ENCODE measurements around the gene UBE2L5. TPM values are rescaled to one million over a fixed set of nuclear protein-coding genes. Genes with fewer than 3 reads are reported as not detected.

UBE2L5 gene
- total and polyA plus RNA-seq, 2 of the 13 experiments (the other 11 are each of a cell fraction or from before 2014, with no cell fraction given), result 0.13 TPM; not detected in 1

DNA sequence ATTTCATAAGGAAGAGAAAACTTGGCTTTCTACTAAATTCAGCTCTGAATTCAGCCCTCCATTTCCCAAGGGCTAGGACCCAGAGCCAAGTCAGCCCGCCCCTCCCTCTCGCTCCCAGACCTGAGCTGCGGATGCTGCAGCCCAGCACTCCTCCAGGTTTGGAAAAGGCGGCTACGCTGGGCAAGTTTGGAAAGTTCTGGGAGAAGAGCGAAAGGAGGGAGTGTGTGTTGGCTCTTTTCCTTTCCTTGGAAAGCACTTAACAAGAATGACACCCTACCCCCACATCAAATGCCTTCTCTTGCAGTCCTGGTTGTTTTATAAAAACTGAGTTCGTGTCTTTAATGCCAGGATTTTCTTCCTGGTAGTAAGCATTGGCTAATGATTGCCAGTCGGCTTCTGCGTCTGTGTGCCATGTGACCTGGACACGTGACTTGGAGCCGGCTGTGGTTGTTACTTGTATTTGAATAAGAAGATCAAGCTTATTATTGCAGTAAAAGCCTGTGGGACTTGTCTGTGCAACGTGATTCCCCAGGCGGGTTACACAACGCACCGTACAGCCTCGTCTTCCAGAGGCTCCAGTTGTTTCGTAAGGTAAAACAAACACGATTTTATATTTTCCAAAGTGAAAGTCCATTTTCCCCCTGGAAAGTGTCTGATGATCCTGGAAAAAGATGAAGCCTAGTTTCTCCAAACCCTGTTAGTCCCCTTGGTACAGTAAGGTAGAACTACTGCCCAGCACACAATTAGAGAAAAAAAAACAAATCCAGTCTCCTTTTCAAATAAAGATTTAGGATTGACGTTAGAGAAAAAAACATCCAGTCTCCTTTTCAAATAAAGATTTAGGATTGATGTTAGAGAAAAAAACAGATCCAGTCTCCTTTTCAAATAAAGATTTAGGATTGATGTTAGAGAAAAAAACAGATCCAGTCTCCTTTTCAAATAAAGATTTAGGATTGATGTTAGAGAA is 26.8 kb upstream of the UBE2L5 start (continued):
- TF ChIP-seq SALL2 (CRISPR knock-in tag; IDR thresholded peaks at IDR 0.05) (peak; percentile 74; the same call in 1 of the 2 replicates), ZNF496 (CRISPR knock-in tag; IDR thresholded peaks at IDR 0.05; ENCODE audit: insufficient replicate concordance) (no peak), NR0B2 (CRISPR knock-in tag; IDR thresholded peaks at IDR 0.05) (no peak), ZNF644 (CRISPR knock-in tag; IDR thresholded peaks at IDR 0.05; ENCODE audit: low read depth) (0 out of 2 replicates have a peak, but pooled peaks have one; percentile 20), ZNF263 (CRISPR knock-in tag; IDR thresholded peaks at IDR 0.05) (peak; percentile 54), ZNF530 (CRISPR knock-in tag; IDR thresholded peaks at IDR 0.05; ENCODE audit: low read depth) (no peak), ZNF18 (CRISPR knock-in tag; IDR thresholded peaks at IDR 0.05; ENCODE audit: insufficient replicate concordance) (no peak), CREB1 (IDR thresholded peaks at IDR 0.05) (peak; percentile 36; the same call in 1 of the 2 replicates), CREB1 (CRISPR knock-in tag; IDR thresholded peaks at IDR 0.05) (peak; percentile 68), HDAC2 (CRISPR knock-in tag; IDR thresholded peaks at IDR 0.05) (peak; percentile 70; the same call in 1 of the 2 replicates), MED13 (CRISPR knock-in tag; IDR thresholded peaks at IDR 0.05) (peak; percentile 59; the same call in 1 of the 2 replicates), ZNF292 (CRISPR knock-in tag; IDR thresholded peaks at IDR 0.05; ENCODE audit: borderline replicate concordance, low read depth) (peak; percentile 59; the same call in 1 of the 2 replicates), YEATS2 (CRISPR knock-in tag; IDR thresholded peaks at IDR 0.05; ENCODE audit: borderline replicate concordance) (peak; percentile 31; the same call in 1 of the 2 replicates)
- TF ChIP-seq, protein P1, sequence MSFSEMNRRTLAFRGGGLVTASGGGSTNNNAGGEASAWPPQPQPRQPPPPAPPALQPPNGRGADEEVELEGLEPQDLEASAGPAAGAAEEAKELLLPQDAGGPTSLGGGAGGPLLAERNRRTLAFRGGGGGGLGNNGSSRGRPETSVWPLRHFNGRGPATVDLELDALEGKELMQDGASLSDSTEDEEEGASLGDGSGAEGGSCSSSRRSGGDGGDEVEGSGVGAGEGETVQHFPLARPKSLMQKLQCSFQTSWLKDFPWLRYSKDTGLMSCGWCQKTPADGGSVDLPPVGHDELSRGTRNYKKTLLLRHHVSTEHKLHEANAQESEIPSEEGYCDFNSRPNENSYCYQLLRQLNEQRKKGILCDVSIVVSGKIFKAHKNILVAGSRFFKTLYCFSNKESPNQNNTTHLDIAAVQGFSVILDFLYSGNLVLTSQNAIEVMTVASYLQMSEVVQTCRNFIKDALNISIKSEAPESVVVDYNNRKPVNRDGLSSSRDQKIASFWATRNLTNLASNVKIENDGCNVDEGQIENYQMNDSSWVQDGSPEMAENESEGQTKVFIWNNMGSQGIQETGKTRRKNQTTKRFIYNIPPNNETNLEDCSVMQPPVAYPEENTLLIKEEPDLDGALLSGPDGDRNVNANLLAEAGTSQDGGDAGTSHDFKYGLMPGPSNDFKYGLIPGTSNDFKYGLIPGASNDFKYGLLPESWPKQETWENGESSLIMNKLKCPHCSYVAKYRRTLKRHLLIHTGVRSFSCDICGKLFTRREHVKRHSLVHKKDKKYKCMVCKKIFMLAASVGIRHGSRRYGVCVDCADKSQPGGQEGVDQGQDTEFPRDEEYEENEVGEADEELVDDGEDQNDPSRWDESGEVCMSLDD (CRISPR knock-in tag; IDR thresholded peaks at IDR 0.05; ENCODE audit: borderline replicate concordance), result no peak; the same call in 1 of the 2 replicates
- TF ChIP-seq, protein P2, sequence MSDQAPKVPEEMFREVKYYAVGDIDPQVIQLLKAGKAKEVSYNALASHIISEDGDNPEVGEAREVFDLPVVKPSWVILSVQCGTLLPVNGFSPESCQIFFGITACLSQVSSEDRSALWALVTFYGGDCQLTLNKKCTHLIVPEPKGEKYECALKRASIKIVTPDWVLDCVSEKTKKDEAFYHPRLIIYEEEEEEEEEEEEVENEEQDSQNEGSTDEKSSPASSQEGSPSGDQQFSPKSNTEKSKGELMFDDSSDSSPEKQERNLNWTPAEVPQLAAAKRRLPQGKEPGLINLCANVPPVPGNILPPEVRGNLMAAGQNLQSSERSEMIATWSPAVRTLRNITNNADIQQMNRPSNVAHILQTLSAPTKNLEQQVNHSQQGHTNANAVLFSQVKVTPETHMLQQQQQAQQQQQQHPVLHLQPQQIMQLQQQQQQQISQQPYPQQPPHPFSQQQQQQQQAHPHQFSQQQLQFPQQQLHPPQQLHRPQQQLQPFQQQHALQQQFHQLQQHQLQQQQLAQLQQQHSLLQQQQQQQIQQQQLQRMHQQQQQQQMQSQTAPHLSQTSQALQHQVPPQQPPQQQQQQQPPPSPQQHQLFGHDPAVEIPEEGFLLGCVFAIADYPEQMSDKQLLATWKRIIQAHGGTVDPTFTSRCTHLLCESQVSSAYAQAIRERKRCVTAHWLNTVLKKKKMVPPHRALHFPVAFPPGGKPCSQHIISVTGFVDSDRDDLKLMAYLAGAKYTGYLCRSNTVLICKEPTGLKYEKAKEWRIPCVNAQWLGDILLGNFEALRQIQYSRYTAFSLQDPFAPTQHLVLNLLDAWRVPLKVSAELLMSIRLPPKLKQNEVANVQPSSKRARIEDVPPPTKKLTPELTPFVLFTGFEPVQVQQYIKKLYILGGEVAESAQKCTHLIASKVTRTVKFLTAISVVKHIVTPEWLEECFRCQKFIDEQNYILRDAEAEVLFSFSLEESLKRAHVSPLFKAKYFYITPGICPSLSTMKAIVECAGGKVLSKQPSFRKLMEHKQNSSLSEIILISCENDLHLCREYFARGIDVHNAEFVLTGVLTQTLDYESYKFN (CRISPR knock-in tag; conservative IDR thresholded peaks at IDR 0.05), result peak; percentile 79
- TF ChIP-seq, protein P3, sequence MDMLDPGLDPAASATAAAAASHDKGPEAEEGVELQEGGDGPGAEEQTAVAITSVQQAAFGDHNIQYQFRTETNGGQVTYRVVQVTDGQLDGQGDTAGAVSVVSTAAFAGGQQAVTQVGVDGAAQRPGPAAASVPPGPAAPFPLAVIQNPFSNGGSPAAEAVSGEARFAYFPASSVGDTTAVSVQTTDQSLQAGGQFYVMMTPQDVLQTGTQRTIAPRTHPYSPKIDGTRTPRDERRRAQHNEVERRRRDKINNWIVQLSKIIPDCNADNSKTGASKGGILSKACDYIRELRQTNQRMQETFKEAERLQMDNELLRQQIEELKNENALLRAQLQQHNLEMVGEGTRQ (IDR thresholded peaks at IDR 0.05; ENCODE audit: low read depth, low read length), result peak; percentile 100
- TF ChIP-seq, protein P3 (CRISPR knock-in tag; IDR thresholded peaks at IDR 0.05; ENCODE audit: borderline replicate concordance), result peak; percentile 98; the same call in 1 of the 2 replicates

Data from HepG2 (cell line).